Fibroblast of the aortic adventitia (primary cell): ENCODE data around the gene TLE1. TPM values are rescaled to one million over a fixed set of nuclear protein-coding genes. Genes with fewer than 3 reads are reported as not detected.

Experiments used
- DNase-seq: peaks from one replicate; pipeline ENCODE4 v3.0.0-alpha.2; 2010; ENCODE audit warnings: low read depth
- H3K4me3 ChIP-seq: 2 replicates; pipeline ENCODE4 v1.5.1; 2011; ENCODE audit warnings: low read depth, mild to moderate bottlenecking, control low read depth, low read length, moderate library complexity
- CTCF ChIP-seq: IDR thresholded peaks from 2 replicates; pipeline ENCODE4 v1.5.1; 2011; ENCODE audit warnings: mild to moderate bottlenecking, low read length, control low read depth, inconsistent platforms; ENCODE audit not compliant: insufficient read depth
- total RNA-seq: library from RNA; depleted of rRNA; stranded (reverse); fragments of >200 nt; gene quantifications from 2 replicates; pipeline ENCODE4 v1.2.3, GENCODE V29; 2012; ENCODE audit warnings: low replicate concordance

Gene TLE1
- total RNA-seq, 1 donor = 49.5 TPM

- H3K4me3 ChIP-seq = no peak overlapping the region
- DNase-seq = no peak
- TF ChIP-seq CTCF = no peak
These were observed 30.6 kb upstream of the TLE1 start for GRCh38 chr9:81719972-81720371.

GRCh38 chr9:81718244-81718643 lies 28.9 kb upstream of the TLE1 start:
- no peak for TF ChIP-seq CTCF
- no peak overlapping the region for H3K4me3 ChIP-seq
- DNase-seq = no peak

- TF ChIP-seq CTCF = no peak
- H3K4me3 ChIP-seq = no peak overlapping the region
- DNase-seq = no peak
These were observed 28.4 kb upstream of the TLE1 start for GRCh38 chr9:81717747-81718077.

- no peak for DNase-seq
- TF ChIP-seq CTCF = no peak
- no peak overlapping the region for H3K4me3 ChIP-seq
These were observed 27.9 kb upstream of the TLE1 start for GRCh38 chr9:81717061-81717746.

GRCh38 chr9:81716409-81716808 lies 27.1 kb upstream of the TLE1 start:
- no peak for DNase-seq
- no peak overlapping the region for H3K4me3 ChIP-seq
- TF ChIP-seq CTCF = no peak

- no peak for TF ChIP-seq CTCF
- DNase-seq = no peak
- no peak overlapping the region for H3K4me3 ChIP-seq
These were observed 16.2 kb upstream of the TLE1 start for GRCh38 chr9:81705578-81705977.

- DNase-seq = no peak
- TF ChIP-seq CTCF = no peak
- H3K4me3 ChIP-seq = no peak overlapping the region
These were observed 5.2 kb upstream of the TLE1 start for GRCh38 chr9:81694541-81694940.
